ENCODE results near the gene JPH3.

The JPH3 gene

DNA sequence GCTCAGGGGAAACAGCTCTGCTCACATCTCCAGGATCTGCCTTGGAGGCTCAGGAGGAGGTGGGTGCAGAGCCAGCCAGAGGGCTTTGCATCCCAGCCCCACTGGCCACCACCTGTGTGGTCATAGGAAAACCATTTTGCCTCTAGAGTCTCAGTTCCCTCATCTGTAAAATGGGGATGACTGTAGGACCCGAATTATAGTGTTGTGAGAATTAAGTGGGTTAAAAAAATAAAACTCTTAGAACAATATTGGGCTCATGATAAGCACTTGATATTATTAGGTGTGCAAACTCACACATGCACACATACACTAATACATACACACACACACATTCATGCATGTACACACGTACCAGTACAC lies 19.4 kb upstream of the JPH3 start:
- no peak for DNase-seq
- no peaks in the 10 kb centered on the region for H3K9me3 Mint-ChIP-seq
- no peak overlapping the region for H3K4me3 Mint-ChIP-seq
- peaks cover 48% of the 10 kb centered on the region for H3K27me3 Mint-ChIP-seq
- no peak overlapping the region for H3K27ac Mint-ChIP-seq
- CTCF ChIA-PET: no interaction called here
- H3K36me3 Mint-ChIP-seq: no peaks in the 10 kb centered on the region
- no peaks in the 10 kb centered on the region for H3K4me1 Mint-ChIP-seq

DNA sequence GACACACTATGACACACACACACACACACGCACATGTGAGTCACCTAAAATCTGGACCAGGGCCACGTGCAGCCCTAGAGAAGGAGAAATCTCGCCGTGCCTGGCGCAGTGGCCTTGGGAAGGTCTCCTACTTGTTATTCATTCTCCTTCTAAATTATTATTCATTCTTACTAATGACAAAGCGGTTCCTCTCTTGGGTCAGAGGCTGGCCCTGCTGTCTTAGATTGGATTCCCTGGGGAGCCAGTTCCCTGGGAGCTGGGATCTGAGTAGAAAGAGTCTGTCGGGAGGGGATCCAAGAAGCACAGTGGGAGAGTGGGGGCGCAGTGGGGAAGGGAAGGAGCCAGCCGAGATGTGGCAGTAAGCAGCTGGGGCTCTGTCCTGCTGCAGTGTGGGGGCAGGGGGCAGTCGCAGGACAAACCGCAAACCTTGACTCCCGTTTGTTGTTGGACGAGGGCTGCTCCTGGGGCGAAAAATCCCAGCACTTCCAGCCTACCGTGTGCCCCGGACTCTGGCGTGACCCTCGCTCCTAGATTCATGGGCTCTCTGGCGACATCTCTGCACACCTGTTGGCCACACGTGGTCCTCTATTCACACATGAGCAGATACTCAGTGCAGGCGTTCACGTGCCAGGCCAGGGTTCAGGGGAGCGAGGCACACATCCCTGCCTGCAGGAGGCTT lies 18.7 kb upstream of the JPH3 start:
- no peak overlapping the region for H3K4me3 Mint-ChIP-seq

GRCh38 chr16:87584271-87584670 lies 18.0 kb upstream of the JPH3 start:
- Mint-ChIP-seq H3K4me1 (no peaks in the 10 kb centered on the region), H3K4me3 (no peak overlapping the region), H3K9me3 (no peaks in the 10 kb centered on the region), H3K27me3 (peaks cover 59% of the 10 kb centered on the region), H3K36me3 (no peaks in the 10 kb centered on the region), H3K27ac (no peak overlapping the region)
- no peak for DNase-seq
- CTCF ChIA-PET: no interaction called here

More for the DNA sequence above, 18.7 kb upstream of the JPH3 start:
- Mint-ChIP-seq H3K27me3 (peaks cover 52% of the 10 kb centered on the region), H3K9me3 (no peaks in the 10 kb centered on the region), H3K36me3 (no peaks in the 10 kb centered on the region), H3K27ac (no peak overlapping the region), H3K4me1 (no peaks in the 10 kb centered on the region)
- DNase-seq: no peak
- CTCF ChIA-PET: no interaction called here

DNA sequence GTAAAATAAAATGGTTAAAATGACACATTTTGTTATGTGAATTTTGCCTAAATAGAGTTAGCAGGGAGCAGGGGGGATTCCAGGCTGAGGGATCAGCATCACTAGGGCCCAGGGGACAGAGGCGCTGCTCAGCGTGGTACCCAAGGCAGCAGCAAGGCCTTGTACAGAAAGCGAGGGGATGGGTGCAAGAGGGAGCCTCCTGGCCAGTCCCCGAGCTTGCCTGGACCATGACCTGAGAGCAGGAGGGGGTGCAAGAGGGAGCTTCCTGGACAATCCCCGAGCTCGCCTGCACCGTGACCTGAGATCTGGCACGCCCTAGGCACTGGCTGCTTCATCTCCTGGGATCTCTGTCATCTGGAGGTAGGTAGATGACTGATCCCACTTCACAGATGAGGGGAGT lies 17.3 kb upstream of the JPH3 start:
- Mint-ChIP-seq H3K4me3 (no peak overlapping the region), H3K36me3 (no peaks in the 10 kb centered on the region), H3K9me3 (no peaks in the 10 kb centered on the region), H3K27me3 (peaks cover 64% of the 10 kb centered on the region), H3K27ac (no peak overlapping the region), H3K4me1 (no peaks in the 10 kb centered on the region)
- CTCF ChIA-PET: no interaction called here
- no peak for DNase-seq

- Mint-ChIP-seq H3K9me3 (no peaks in the 10 kb centered on the region), H3K27me3 (peaks cover 69% of the 10 kb centered on the region), H3K4me1 (no peaks in the 10 kb centered on the region), H3K27ac (no peak overlapping the region), H3K4me3 (no peak overlapping the region), H3K36me3 (no peaks in the 10 kb centered on the region)
- no peak for DNase-seq
- CTCF ChIA-PET: no interaction called here
Measured at GRCh38 chr16:87585442-87586200, 16.7 kb upstream of the JPH3 start.

DNA sequence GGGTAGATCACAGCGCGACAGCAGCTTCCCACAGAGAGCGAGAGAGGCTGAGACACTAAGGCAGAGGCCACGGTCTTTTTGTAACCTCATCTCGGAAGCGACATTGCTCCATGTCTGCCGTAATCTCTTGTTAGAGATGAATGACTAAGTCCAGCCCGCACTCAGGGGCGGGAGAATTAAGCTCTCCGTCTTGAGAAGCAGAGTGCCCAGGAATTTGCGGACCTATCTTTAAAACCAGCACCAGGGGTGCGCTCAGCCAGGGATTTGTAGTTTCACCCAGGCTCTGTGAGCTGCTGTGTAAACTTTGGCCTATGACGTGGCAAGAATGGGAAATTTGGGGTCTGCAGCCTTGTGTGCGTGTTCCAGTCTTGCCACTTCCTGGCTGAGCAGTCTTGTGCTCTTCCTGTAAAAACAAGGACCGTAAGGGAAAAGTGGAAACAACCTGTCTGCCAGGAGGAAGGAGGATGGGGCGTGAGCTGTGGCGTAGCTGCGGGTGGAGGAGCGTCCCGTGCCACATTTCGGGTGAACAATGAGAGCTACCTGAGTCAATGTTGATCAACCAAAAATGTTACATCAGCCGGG lies 16.0 kb upstream of the JPH3 start:
- Mint-ChIP-seq H3K27ac (no peak overlapping the region), H3K27me3 (peaks cover 73% of the 10 kb centered on the region)
- CTCF ChIA-PET: interaction anchor here (1.9 kb wide), 1 partner anchor 50 kb away, joined by 5 read pairs; no protein-coding TSS in a partner anchor

DNA sequence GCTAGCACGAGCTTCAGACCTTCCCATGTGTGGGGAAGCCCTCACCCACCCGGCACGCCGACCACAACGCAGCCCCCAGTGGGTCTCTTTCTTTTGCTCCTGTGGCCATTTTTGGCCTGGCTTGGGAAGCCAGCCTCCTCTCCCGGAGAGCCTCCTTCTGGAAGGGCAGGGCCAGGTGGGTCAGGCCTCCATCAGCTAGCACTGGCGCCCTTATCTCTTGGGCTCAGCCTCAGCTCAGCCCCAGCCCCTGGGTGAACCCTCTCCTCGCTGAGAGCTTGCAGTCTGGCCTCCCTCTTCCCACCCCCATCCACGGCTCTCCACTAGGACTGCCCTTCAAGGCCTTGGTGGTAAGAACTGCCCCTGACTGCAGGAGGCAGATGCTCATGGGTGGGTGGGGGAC lies 14.7 kb upstream of the JPH3 start:
- Mint-ChIP-seq H3K4me3 (no peak overlapping the region), H3K4me1 (no peaks in the 10 kb centered on the region), H3K27ac (no peak overlapping the region), H3K36me3 (no peaks in the 10 kb centered on the region), H3K9me3 (no peaks in the 10 kb centered on the region), H3K27me3 (peaks cover 67% of the 10 kb centered on the region)
- DNase-seq: no peak
- CTCF ChIA-PET: interaction anchor here (0.8 to 1.9 kb wide), 3 partner anchors 39 to 182 kb away, joined by 3 to 5 read pairs (median 5); no protein-coding TSS in a partner anchor

More for the DNA sequence above, 16.0 kb upstream of the JPH3 start:
- no peaks in the 10 kb centered on the region for H3K9me3 Mint-ChIP-seq
- no peak for DNase-seq
- no peak overlapping the region for H3K4me3 Mint-ChIP-seq
- no peaks in the 10 kb centered on the region for H3K36me3 Mint-ChIP-seq
- H3K4me1 Mint-ChIP-seq: no peaks in the 10 kb centered on the region

GRCh38 chr16:87592018-87592712 lies 10.1 kb upstream of the JPH3 start:
- Mint-ChIP-seq H3K9me3 (no peaks in the 10 kb centered on the region), H3K4me1 (no peaks in the 10 kb centered on the region), H3K27me3 (peaks cover 37% of the 10 kb centered on the region), H3K36me3 (no peaks in the 10 kb centered on the region), H3K27ac (no peak overlapping the region), H3K4me3 (no peak overlapping the region)
- CTCF ChIA-PET: no interaction called here
- no peak for DNase-seq

- no peak overlapping the region for H3K4me3 Mint-ChIP-seq
- no peaks in the 10 kb centered on the region for H3K9me3 Mint-ChIP-seq
- peaks cover 23% of the 10 kb centered on the region for H3K27me3 Mint-ChIP-seq
- H3K36me3 Mint-ChIP-seq: no peaks in the 10 kb centered on the region
- H3K27ac Mint-ChIP-seq: no peak overlapping the region
- no peaks in the 10 kb centered on the region for H3K4me1 Mint-ChIP-seq
- DNase-seq: no peak
- CTCF ChIA-PET: no interaction called here
Measured at GRCh38 chr16:87593710-87594258, 8.5 kb upstream of the JPH3 start.

DNA sequence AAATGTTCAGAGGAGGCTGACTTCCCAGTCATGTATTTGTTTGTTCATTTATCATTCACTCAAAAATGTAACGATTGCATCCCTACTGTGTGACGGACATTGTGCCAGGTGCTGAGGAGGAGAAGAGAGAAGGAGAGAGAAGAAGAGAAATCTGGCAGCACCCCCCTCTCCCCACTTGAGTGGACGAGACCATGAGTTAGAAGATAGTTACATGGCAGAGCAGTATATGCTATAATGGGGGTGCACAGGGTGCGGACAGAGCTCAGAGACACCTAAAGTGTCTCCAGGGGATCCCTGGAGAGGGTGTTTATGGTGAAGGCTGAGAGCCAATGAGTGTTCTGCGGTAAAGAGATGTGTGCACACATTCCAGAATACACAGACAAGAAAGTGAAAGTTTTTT lies 6.6 kb upstream of the JPH3 start:
- no peaks in the 10 kb centered on the region for H3K9me3 Mint-ChIP-seq
- H3K27me3 Mint-ChIP-seq: peaks cover 8% of the 10 kb centered on the region
- H3K4me1 Mint-ChIP-seq: no peaks in the 10 kb centered on the region
- no peak for DNase-seq
- H3K4me3 Mint-ChIP-seq: no peak overlapping the region
- CTCF ChIA-PET: no interaction called here
- no peaks in the 10 kb centered on the region for H3K36me3 Mint-ChIP-seq
- no peak overlapping the region for H3K27ac Mint-ChIP-seq

DNA sequence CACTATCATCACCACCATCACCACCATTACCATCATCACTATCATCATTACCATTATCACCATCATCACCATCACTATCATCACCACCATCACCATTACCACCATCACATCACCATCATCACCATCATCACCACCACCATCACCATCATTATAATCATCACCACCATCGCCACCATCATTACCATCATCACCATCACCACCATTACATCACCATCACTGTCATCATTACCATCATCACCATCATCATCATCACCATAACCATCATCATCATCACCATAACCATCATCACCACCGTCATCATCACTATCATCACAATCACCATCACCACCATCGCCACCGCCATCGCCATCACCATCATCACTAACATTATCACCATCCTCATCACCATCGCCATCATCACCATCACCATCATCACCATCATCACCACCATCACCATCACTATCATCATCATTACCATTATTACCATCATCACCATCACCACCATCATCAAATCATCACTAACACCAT lies 4.9 kb upstream of the JPH3 start:
- Mint-ChIP-seq H3K27ac (no peak overlapping the region), H3K4me1 (peaks cover 2% of the 10 kb centered on the region), H3K27me3 (peaks cover 4% of the 10 kb centered on the region)

GRCh38 chr16:87598431-87598830 lies 3.9 kb upstream of the JPH3 start:
- CTCF ChIA-PET: interaction anchor here (1.2 kb wide), 1 partner anchor 37 kb away, joined by 3 read pairs; no protein-coding TSS in a partner anchor
- Mint-ChIP-seq H3K36me3 (no peaks in the 10 kb centered on the region), H3K27ac (no peak overlapping the region), H3K27me3 (peaks cover 12% of the 10 kb centered on the region), H3K9me3 (no peaks in the 10 kb centered on the region), H3K4me3 (no peak overlapping the region), H3K4me1 (peaks cover 7% of the 10 kb centered on the region)
- DNase-seq: no peak

More for the DNA sequence above, 4.9 kb upstream of the JPH3 start:
- DNase-seq: no peak
- Mint-ChIP-seq H3K9me3 (no peaks in the 10 kb centered on the region), H3K36me3 (no peaks in the 10 kb centered on the region), H3K4me3 (no peak overlapping the region)
- CTCF ChIA-PET: no interaction called here

DNA sequence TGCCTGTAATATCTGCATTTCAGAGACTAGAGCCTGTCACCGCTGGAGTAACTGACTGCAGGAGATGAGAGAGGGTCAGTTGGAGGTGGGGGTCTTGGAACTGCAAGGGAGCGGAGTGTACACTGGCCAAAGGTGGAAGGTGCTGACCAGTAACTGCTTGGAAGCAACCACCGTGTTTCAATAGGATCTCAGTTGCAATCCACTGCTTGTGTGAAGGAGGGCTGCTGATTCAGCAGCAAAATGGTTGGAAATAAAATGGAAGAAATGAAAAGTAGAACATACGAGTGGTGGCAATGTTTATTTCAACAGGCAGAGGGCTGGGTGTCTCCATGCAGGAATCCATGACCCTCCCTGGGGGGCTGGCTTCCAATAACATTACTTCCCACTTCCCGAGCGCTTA lies 2.1 kb upstream of the JPH3 start:
- H3K27ac Mint-ChIP-seq: no peak overlapping the region
- peaks cover 7% of the 10 kb centered on the region for H3K4me1 Mint-ChIP-seq
- DNase-seq: no peak
- peaks cover 26% of the 10 kb centered on the region for H3K27me3 Mint-ChIP-seq
- CTCF ChIA-PET: no interaction called here
- H3K9me3 Mint-ChIP-seq: no peaks in the 10 kb centered on the region
- H3K36me3 Mint-ChIP-seq: no peaks in the 10 kb centered on the region
- no peak overlapping the region for H3K4me3 Mint-ChIP-seq

DNA sequence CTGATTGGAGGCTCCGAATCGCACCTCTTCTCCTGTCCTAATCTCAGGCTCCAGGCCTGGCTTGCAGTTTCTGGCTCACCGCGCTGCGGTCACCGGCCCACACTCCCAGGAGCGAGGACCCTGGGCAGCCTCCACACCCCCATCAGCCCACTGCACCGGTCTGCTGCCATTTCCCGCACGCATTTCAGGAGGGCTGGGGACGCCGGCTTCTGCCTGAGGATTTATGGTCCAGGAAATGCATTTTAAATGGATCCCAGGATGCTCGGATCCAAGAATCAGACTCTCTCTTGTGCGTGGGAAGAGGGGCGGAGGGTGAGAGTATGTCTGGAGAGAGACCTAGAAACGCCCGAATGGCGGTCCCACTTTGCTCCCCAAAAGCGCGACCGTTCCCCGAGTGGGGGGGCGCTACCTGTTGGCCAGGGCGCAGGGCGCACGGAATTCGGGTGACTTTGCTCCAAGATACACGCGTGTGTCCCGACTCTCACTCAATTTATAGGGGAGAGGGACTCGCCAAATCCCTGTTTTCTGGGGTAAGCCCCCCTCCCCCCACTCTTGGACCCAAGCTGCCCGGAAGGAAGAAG lies 817 bp upstream of the JPH3 start:
- H3K4me3 Mint-ChIP-seq: no peak overlapping the region
- H3K4me1 Mint-ChIP-seq: peaks cover 7% of the 10 kb centered on the region
- H3K27ac Mint-ChIP-seq: no peak overlapping the region
- H3K36me3 Mint-ChIP-seq: no peaks in the 10 kb centered on the region
- peaks cover 38% of the 10 kb centered on the region for H3K27me3 Mint-ChIP-seq
- DNase-seq: no peak
- CTCF ChIA-PET: no interaction called here
- H3K9me3 Mint-ChIP-seq: no peaks in the 10 kb centered on the region
